Subcutaneous adipose tissue (tissue), 4 donors: ENCODE measurements around the gene APBA3. TPM values are rescaled to one million over a fixed set of nuclear protein-coding genes. Genes with fewer than 3 reads are reported as not detected.

Source experiments
- total RNA-seq, 4 donors: library from RNA; depleted of rRNA; stranded (reverse); fragments of >200 nt; gene quantifications; one replicate each; pipeline ENCODE4 v1.1.0, GENCODE V29; 2016
- TF ChIP-seq, protein P1 (sequence below): fragments of 450-650 bp; IDR thresholded peaks from one replicate; pipeline ENCODE4 v1.5.1; 2016; ENCODE audit warnings: low read depth, mild to moderate bottlenecking, control low read depth, antibody characterized with exemption, moderate library complexity

APBA3 gene
- total RNA-seq, 4 donors from 2014 or later: 12.4 to 31.3 (median 15.4) TPM

GRCh38 chr19:3780786-3781304, 19.4 kb upstream of the APBA3 start:
- TF ChIP-seq, protein P1, sequence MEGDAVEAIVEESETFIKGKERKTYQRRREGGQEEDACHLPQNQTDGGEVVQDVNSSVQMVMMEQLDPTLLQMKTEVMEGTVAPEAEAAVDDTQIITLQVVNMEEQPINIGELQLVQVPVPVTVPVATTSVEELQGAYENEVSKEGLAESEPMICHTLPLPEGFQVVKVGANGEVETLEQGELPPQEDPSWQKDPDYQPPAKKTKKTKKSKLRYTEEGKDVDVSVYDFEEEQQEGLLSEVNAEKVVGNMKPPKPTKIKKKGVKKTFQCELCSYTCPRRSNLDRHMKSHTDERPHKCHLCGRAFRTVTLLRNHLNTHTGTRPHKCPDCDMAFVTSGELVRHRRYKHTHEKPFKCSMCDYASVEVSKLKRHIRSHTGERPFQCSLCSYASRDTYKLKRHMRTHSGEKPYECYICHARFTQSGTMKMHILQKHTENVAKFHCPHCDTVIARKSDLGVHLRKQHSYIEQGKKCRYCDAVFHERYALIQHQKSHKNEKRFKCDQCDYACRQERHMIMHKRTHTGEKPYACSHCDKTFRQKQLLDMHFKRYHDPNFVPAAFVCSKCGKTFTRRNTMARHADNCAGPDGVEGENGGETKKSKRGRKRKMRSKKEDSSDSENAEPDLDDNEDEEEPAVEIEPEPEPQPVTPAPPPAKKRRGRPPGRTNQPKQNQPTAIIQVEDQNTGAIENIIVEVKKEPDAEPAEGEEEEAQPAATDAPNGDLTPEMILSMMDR: no peak

GRCh38 chr19:3778899-3779723, 17.6 kb upstream of the APBA3 start:
- TF ChIP-seq, protein P1: no peak

DNA sequence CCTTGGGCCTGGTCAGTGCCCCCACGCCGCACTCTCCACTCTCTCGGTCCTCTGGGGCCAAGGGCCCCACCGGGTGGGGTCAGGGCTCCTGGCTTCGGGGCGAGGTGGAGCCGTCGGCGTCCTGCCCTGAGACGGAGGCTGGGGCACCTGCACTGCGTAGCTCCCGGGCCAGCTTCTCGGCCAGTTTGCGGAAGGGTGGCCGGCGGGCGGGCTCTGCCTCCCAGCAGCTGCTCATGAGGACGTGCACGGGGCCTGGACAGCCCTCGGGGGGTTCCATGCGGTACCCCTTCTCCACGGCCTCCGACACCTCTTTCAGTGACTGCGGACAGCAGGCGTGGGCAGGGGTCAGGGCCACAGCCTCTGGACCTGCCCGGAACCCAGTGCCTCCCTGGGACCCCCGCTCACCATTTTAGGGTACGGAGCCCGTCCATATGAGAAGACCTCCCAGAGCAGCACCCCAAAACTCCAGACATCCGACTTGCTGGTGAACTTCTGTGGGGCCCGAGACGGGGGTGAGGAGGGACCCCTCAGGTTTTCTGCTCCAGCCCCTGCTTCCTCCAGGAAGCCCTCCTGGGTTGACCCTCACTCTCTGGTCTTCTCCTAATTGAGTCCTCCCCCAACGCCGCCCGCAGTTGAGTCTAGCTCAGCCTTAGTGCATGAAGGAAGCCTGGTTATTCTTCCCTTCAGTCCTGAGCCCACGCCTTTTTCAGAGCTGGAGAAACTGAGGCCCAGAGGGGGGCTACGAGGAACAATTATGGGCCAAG, 16.8 kb upstream of the APBA3 start:
- TF ChIP-seq, protein P1: no peak

- TF ChIP-seq, protein P1: no peak
Measured at GRCh38 chr19:3776479-3777040, 15.1 kb upstream of the APBA3 start.

DNA sequence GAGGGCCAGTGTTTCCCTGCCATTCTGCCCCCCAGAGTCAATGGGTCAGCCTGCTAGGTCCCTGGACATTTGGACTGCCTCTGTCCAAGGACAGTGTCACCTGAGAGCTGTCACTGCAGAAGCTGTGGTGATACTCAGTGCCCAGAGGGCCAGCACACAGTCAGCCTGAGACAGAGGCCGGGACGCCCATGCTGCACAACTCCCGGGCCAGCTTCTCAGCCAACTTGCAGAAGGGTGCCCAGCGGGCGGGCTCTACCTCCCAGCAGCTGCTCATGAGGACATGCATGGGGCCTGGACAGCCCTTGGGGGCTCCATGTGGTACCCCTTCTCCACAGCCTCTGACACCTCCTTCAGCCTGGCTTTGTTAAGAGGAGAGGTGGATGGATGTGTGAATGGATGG, 14.3 kb upstream of the APBA3 start:
- TF ChIP-seq, protein P1: no peak

- TF ChIP-seq, protein P1: no peak
Measured at GRCh38 chr19:3775374-3775711, 13.9 kb upstream of the APBA3 start.
